ENCODE measurements around the gene C10orf143. TPM values are rescaled to one million over a fixed set of nuclear protein-coding genes. Genes with fewer than 3 reads are reported as not detected.

The C10orf143 gene
- total and polyA plus RNA-seq, 2 of the 8 experiments (the other 6 are each of a cell fraction or from before 2014, with no cell fraction given) = 1.6 to 2.0 TPM

DNA sequence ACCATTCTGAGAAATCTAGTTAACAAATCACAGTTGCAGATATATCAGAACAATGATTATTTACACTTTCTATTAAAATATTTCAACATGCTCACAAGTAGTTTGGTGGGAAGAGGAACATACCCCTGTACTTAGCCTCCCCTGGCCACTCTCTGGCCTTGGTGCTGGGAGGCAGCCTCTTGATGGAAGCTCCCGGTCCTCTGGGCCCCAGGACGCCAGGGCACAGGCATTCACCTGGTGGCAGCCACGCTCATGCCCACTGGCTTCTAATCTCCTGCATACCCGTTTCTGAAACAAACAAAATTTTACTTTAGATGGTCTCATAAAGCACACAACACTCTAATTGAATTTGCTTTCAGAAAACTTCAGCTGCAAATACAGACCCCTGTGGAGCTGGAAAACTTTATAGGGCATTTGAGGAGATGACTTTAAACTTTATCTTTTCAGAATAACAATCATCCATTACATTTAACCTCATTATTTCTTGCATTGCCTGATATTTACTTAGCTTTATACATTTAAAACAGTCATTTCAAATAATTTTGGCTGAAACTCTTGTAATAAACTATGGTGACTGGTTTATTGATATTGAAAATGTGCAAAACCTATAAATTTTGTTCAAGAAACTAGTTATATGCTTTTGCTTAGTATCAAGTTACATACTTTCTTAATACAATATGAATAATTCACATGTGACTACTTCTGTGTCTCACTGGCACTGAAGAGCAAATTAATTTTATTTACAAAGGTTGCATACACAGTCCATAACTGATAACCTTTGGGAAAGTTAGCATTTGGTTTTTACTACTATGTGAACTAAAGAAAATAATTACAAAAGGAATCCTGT, 30.8 kb downstream of the C10orf143 start (continued):
- TF ChIP-seq, protein P1, sequence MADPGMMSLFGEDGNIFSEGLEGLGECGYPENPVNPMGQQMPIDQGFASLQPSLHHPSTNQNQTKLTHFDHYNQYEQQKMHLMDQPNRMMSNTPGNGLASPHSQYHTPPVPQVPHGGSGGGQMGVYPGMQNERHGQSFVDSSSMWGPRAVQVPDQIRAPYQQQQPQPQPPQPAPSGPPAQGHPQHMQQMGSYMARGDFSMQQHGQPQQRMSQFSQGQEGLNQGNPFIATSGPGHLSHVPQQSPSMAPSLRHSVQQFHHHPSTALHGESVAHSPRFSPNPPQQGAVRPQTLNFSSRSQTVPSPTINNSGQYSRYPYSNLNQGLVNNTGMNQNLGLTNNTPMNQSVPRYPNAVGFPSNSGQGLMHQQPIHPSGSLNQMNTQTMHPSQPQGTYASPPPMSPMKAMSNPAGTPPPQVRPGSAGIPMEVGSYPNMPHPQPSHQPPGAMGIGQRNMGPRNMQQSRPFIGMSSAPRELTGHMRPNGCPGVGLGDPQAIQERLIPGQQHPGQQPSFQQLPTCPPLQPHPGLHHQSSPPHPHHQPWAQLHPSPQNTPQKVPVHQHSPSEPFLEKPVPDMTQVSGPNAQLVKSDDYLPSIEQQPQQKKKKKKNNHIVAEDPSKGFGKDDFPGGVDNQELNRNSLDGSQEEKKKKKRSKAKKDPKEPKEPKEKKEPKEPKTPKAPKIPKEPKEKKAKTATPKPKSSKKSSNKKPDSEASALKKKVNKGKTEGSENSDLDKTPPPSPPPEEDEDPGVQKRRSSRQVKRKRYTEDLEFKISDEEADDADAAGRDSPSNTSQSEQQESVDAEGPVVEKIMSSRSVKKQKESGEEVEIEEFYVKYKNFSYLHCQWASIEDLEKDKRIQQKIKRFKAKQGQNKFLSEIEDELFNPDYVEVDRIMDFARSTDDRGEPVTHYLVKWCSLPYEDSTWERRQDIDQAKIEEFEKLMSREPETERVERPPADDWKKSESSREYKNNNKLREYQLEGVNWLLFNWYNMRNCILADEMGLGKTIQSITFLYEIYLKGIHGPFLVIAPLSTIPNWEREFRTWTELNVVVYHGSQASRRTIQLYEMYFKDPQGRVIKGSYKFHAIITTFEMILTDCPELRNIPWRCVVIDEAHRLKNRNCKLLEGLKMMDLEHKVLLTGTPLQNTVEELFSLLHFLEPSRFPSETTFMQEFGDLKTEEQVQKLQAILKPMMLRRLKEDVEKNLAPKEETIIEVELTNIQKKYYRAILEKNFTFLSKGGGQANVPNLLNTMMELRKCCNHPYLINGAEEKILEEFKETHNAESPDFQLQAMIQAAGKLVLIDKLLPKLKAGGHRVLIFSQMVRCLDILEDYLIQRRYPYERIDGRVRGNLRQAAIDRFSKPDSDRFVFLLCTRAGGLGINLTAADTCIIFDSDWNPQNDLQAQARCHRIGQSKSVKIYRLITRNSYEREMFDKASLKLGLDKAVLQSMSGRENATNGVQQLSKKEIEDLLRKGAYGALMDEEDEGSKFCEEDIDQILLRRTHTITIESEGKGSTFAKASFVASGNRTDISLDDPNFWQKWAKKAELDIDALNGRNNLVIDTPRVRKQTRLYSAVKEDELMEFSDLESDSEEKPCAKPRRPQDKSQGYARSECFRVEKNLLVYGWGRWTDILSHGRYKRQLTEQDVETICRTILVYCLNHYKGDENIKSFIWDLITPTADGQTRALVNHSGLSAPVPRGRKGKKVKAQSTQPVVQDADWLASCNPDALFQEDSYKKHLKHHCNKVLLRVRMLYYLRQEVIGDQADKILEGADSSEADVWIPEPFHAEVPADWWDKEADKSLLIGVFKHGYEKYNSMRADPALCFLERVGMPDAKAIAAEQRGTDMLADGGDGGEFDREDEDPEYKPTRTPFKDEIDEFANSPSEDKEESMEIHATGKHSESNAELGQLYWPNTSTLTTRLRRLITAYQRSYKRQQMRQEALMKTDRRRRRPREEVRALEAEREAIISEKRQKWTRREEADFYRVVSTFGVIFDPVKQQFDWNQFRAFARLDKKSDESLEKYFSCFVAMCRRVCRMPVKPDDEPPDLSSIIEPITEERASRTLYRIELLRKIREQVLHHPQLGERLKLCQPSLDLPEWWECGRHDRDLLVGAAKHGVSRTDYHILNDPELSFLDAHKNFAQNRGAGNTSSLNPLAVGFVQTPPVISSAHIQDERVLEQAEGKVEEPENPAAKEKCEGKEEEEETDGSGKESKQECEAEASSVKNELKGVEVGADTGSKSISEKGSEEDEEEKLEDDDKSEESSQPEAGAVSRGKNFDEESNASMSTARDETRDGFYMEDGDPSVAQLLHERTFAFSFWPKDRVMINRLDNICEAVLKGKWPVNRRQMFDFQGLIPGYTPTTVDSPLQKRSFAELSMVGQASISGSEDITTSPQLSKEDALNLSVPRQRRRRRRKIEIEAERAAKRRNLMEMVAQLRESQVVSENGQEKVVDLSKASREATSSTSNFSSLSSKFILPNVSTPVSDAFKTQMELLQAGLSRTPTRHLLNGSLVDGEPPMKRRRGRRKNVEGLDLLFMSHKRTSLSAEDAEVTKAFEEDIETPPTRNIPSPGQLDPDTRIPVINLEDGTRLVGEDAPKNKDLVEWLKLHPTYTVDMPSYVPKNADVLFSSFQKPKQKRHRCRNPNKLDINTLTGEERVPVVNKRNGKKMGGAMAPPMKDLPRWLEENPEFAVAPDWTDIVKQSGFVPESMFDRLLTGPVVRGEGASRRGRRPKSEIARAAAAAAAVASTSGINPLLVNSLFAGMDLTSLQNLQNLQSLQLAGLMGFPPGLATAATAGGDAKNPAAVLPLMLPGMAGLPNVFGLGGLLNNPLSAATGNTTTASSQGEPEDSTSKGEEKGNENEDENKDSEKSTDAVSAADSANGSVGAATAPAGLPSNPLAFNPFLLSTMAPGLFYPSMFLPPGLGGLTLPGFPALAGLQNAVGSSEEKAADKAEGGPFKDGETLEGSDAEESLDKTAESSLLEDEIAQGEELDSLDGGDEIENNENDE (IDR thresholded peaks at IDR 0.05; ENCODE audit: insufficient replicate concordance, low read length) = no peak
- TF ChIP-seq BACH1 (IDR thresholded peaks at IDR 0.05; ENCODE audit: low read length) = no peak
- no peak for TF ChIP-seq CREB1 (IDR thresholded peaks at IDR 0.05)
- no peak for TF ChIP-seq TBP (IDR thresholded peaks at IDR 0.05; ENCODE audit: low read depth, low read length)
- no peak for TF ChIP-seq NANOG (IDR thresholded peaks at IDR 0.05; ENCODE audit: insufficient read depth, low read depth, low read length, poor library complexity, severe bottlenecking)
- no peak for TF ChIP-seq RFX5 (IDR thresholded peaks at IDR 0.05; ENCODE audit: borderline replicate concordance, low read depth, low read length)

Data from H1 (cell line).